ENCODE results near the gene CYLD.

The CYLD gene

DNA sequence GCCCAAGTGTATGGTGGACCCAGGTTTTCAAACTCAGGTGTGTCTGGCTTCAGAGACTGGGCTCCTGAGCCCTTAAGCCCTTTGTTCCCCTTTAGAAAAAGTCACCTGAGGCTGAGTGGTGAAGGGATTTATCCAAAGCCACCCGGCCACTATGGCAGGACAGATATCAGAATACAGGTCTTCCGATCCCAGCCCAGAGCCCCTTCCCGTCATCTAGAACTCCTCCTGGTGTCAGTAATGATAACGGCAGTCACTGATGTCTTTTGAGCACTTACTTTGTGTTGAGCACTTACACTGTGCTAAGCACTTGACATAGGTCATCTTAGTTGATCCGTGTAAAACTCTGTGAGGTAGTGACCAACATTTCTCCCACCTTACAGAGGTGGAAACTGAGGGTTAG, 31.9 kb upstream of the CYLD start:
- H3K9ac ChIP-seq (ENCODE audit: low read depth, low read length), result no peak overlapping the region
- H2AFZ ChIP-seq (ENCODE audit: low read depth, low read length), result no peak overlapping the region
- no peak overlapping the region for H3K4me3 ChIP-seq (ENCODE audit: low read depth in 1 of 2, low read length in 2 of 2)
- no peaks in the 10 kb centered on the region for H3K4me1 ChIP-seq (ENCODE audit: insufficient read depth, low read length)
- H3K27me3 ChIP-seq (ENCODE audit: insufficient read depth, low read length, poor library complexity), result no peaks in the 10 kb centered on the region
- no peaks in the 10 kb centered on the region; the same call in 1 of the 2 replicates for H4K20me1 ChIP-seq (ENCODE audit: insufficient read depth, low read length)
- H3K4me2 ChIP-seq (ENCODE audit: insufficient read depth, low read length), result no peak overlapping the region
- DNase-seq, result no peak
- H3K79me2 ChIP-seq (ENCODE audit: insufficient read depth, low read length), result no peaks in the 10 kb centered on the region
- H3K36me3 ChIP-seq (ENCODE audit: insufficient read depth, low read length), result no peaks in the 10 kb centered on the region
- TF ChIP-seq, protein P1, sequence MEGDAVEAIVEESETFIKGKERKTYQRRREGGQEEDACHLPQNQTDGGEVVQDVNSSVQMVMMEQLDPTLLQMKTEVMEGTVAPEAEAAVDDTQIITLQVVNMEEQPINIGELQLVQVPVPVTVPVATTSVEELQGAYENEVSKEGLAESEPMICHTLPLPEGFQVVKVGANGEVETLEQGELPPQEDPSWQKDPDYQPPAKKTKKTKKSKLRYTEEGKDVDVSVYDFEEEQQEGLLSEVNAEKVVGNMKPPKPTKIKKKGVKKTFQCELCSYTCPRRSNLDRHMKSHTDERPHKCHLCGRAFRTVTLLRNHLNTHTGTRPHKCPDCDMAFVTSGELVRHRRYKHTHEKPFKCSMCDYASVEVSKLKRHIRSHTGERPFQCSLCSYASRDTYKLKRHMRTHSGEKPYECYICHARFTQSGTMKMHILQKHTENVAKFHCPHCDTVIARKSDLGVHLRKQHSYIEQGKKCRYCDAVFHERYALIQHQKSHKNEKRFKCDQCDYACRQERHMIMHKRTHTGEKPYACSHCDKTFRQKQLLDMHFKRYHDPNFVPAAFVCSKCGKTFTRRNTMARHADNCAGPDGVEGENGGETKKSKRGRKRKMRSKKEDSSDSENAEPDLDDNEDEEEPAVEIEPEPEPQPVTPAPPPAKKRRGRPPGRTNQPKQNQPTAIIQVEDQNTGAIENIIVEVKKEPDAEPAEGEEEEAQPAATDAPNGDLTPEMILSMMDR (IDR thresholded peaks at IDR 0.05; ENCODE audit: borderline replicate concordance, extremely low read depth, low read length, poor library complexity, severe bottlenecking), result no peak
- TF ChIP-seq EZH2 (IDR thresholded peaks at IDR 0.05; ENCODE audit: borderline replicate concordance, low read depth, low read length, severe bottlenecking), result no peak
- no peak for ATAC-seq (ENCODE audit: insufficient read depth, low read depth)
- no peaks in the 10 kb centered on the region for H3K9me3 ChIP-seq (ENCODE audit: insufficient read depth, low read length, severe bottlenecking)
- no peak overlapping the region for H3K27ac ChIP-seq (ENCODE audit: low read length)

DNA sequence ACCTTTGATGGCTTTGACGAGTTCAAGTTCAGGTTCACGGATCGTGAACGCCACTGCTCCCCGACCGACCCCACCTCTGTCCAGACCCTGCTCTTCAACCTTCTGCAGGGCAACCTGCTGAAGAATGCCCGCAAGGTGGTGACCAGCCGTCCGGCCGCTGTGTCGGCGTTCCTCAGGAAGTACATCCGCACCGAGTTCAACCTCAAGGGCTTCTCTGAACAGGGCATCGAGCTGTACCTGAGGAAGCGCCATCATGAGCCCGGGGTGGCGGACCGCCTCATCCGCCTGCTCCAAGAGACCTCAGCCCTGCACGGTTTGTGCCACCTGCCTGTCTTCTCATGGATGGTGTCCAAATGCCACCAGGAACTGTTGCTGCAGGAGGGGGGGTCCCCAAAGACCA, 30.8 kb upstream of the CYLD start:
- Histone ChIP-seq H3K4me3 (ENCODE audit: low read depth in 1 of 2, low read length in 2 of 2) (no peak overlapping the region), H3K4me2 (ENCODE audit: insufficient read depth, low read length) (no peak overlapping the region), H4K20me1 (ENCODE audit: insufficient read depth, low read length) (no peaks in the 10 kb centered on the region; the same call in 1 of the 2 replicates), H3K4me1 (ENCODE audit: insufficient read depth, low read length) (no peaks in the 10 kb centered on the region), H3K79me2 (ENCODE audit: insufficient read depth, low read length) (no peaks in the 10 kb centered on the region), H3K27ac (ENCODE audit: low read length) (no peak overlapping the region), H3K27me3 (ENCODE audit: insufficient read depth, low read length, poor library complexity) (no peaks in the 10 kb centered on the region), H2AFZ (ENCODE audit: low read depth, low read length) (no peak overlapping the region), H3K36me3 (ENCODE audit: insufficient read depth, low read length) (no peaks in the 10 kb centered on the region), H3K9me3 (ENCODE audit: insufficient read depth, low read length, severe bottlenecking) (no peaks in the 10 kb centered on the region), H3K9ac (ENCODE audit: low read depth, low read length) (no peak overlapping the region)
- TF ChIP-seq, protein P1 (IDR thresholded peaks at IDR 0.05; ENCODE audit: borderline replicate concordance, extremely low read depth, low read length, poor library complexity, severe bottlenecking), result no peak
- no peak for TF ChIP-seq EZH2 (IDR thresholded peaks at IDR 0.05; ENCODE audit: borderline replicate concordance, low read depth, low read length, severe bottlenecking)
- ATAC-seq (ENCODE audit: insufficient read depth, low read depth), result no peak
- no peak for DNase-seq

DNA sequence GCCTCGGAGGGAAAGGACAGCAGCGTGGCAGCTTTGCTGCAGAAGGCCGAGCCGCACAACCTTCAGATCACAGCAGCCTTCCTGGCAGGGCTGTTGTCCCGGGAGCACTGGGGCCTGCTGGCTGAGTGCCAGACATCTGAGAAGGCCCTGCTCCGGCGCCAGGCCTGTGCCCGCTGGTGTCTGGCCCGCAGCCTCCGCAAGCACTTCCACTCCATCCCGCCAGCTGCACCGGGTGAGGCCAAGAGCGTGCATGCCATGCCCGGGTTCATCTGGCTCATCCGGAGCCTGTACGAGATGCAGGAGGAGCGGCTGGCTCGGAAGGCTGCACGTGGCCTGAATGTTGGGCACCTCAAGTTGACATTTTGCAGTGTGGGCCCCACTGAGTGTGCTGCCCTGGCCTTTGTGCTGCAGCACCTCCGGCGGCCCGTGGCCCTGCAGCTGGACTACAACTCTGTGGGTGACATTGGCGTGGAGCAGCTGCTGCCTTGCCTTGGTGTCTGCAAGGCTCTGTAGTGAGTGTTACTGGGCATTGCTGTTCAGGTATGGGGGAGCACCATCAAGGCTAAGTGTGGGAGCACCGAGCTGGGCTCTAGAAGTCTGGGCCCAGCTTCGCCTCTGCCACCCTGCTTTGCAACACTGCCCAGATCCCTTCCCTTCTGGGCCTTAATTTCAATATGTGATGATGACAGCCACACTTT, 29.9 kb upstream of the CYLD start:
- Histone ChIP-seq H4K20me1 (ENCODE audit: insufficient read depth, low read length) (no peaks in the 10 kb centered on the region; the same call in 1 of the 2 replicates), H2AFZ (ENCODE audit: low read depth, low read length) (no peak overlapping the region), H3K9ac (ENCODE audit: low read depth, low read length) (no peak overlapping the region), H3K36me3 (ENCODE audit: insufficient read depth, low read length) (no peaks in the 10 kb centered on the region), H3K4me3 (ENCODE audit: low read depth in 1 of 2, low read length in 2 of 2) (no peak overlapping the region), H3K4me1 (ENCODE audit: insufficient read depth, low read length) (no peaks in the 10 kb centered on the region), H3K27me3 (ENCODE audit: insufficient read depth, low read length, poor library complexity) (no peaks in the 10 kb centered on the region), H3K27ac (ENCODE audit: low read length) (no peak overlapping the region), H3K4me2 (ENCODE audit: insufficient read depth, low read length) (no peak overlapping the region), H3K9me3 (ENCODE audit: insufficient read depth, low read length, severe bottlenecking) (no peaks in the 10 kb centered on the region), H3K79me2 (ENCODE audit: insufficient read depth, low read length) (no peaks in the 10 kb centered on the region)
- ATAC-seq (ENCODE audit: insufficient read depth, low read depth) (no peak), DNase-seq (no peak)
- no peak for TF ChIP-seq EZH2 (IDR thresholded peaks at IDR 0.05; ENCODE audit: borderline replicate concordance, low read depth, low read length, severe bottlenecking)
- TF ChIP-seq, protein P1 (IDR thresholded peaks at IDR 0.05; ENCODE audit: borderline replicate concordance, extremely low read depth, low read length, poor library complexity, severe bottlenecking), result no peak
